Psoas muscle (tissue), 8 donors: ENCODE measurements around the gene SAPCD2. TPM values are rescaled to one million over a fixed set of nuclear protein-coding genes. Genes with fewer than 3 reads are reported as not detected.

ENCODE experiments used
- ATAC-seq, 4 donors: fragments of 200-7000 bp; cut with Tn5 transposase; one replicate each; pipeline ENCODE4 v1.9.1; 2020; ENCODE audit warnings: moderate library complexity in 3 of 4, mild to moderate bottlenecking in 2 of 4
- DNase-seq, 2 donors: peaks; one replicate each; pipeline ENCODE4 v3.0.0-alpha.2; 2020
- H3K27ac ChIP-seq: fragments of 200-600 bp; one replicate; pipeline ENCODE4 v1.8.0; 2022
- H3K27me3 ChIP-seq, 3 donors: fragments of 200-600 bp in 1 of 3; one replicate each; pipeline versions ENCODE4 v1.6.1 to v1.8.0; 2013 to 2022; ENCODE audit warnings: low read length in 2 of 3, mild to moderate bottlenecking in 2 of 3, moderate library complexity in 1 of 3; ENCODE audit not compliant: insufficient read depth in 3 of 3
- H3K36me3 ChIP-seq, 2 donors: fragments of 200-600 bp in 1 of 2; one replicate each; pipeline versions ENCODE4 v1.6.1 to v1.8.0; 2013 to 2022; ENCODE audit warnings: low read depth in 1 of 2, mild to moderate bottlenecking in 1 of 2, moderate library complexity in 1 of 2; ENCODE audit not compliant: insufficient read depth in 1 of 2
- H3K4me1 ChIP-seq: fragments of 200-600 bp; one replicate; pipeline ENCODE4 v1.8.0; 2022
- H3K4me3 ChIP-seq: fragments of 200-600 bp; one replicate; pipeline ENCODE4 v1.8.0; 2022; ENCODE audit warnings: mild to moderate bottlenecking
- H3K9me3 ChIP-seq: fragments of 200-600 bp; one replicate; pipeline ENCODE4 v1.8.0; 2022
- CTCF ChIP-seq: fragments of 200-600 bp; IDR thresholded peaks from one replicate; pipeline ENCODE4 v1.8.0; 2022; ENCODE audit warnings: antibody characterized with exemption
- WGBS, 3 donors: extraction: QIAGEN DNeasy Blood & Tissue Kit; methylation state at CpG; one replicate each; pipeline versions ENCODE4 v1.1.6 to v1.1.7; 2013; 5-methylcytosine and 5-hydroxymethylcytosine counted together
- intact Hi-C, 2 donors: fragments of 100-400 bp; cut with DNase I; formaldehyde crosslinking; loops; one replicate each; pipeline versions ENCODE4 v1.11.0 to v1.14.2; 2022
- polyA plus RNA-seq, 3 donors: library from polyadenylated mRNA; stranded (reverse); fragments of 200-250 nt; gene quantifications; one replicate each; pipeline ENCODE4 v1.2.3, GENCODE V29; 2013
- total RNA-seq, 4 donors: library from RNA; stranded (reverse); fragmentation: NEBNext Ultra II Directional in 2 of 4; extraction: Animal tissue kit (Norgen Biotek cat#: 25700) in 2 of 4; gene quantifications; one replicate each; pipeline versions ENCODE4 v1.2.1 to v1.2.4, GENCODE V29; 2021 to 2023
- donor health status: healthy with polysubstance abuse.
- donor health status: DM: no; HTN: no; CAD: no; lungs with moderate emphysema.
- donor health status: Bipolar disorder and iron deficiency.
- donor health status: healthy.
- donor health status: DM: yes; HTN: yes; CAD: no.
- donor health status: DM: no; HTN: no; CAD: no.
- donor health status: DM: no; HTN: no; CAD: no.
- donor health status: DM: yes; HTN: yes; CAD: no.

SAPCD2 gene
- total and polyA plus RNA-seq, 7 donors = 0.10 to 0.22 (median 0.15) TPM; not detected in 1

GRCh38 chr9:137049544-137050449 is 20.6 kb downstream of the SAPCD2 start:
- H3K4me3 ChIP-seq = no peak overlapping the region
- H3K27ac ChIP-seq = no peak overlapping the region
- H3K9me3 ChIP-seq = no peaks in the 10 kb centered on the region
- peaks cover 25% of the 10 kb centered on the region for H3K4me1 ChIP-seq
- DNase-seq (no peak), ATAC-seq (peak in 2 of 4 donors; percentile 36 to 42)
- no peaks in the 10 kb centered on the region for H3K36me3 ChIP-seq
- peak; percentile 32 for TF ChIP-seq CTCF
- 43 to 49% (median 46%) methylated on average over 38 of the region's 38 CpGs for WGBS, 3 donors
- peaks cover 0 to 78% (median 31%) of the 10 kb centered on the region in 3 donors for H3K27me3 ChIP-seq
- intact Hi-C loops = no loop called here

- no peak overlapping the region for H3K27ac ChIP-seq
- DNase-seq = no peak
- H3K9me3 ChIP-seq = no peaks in the 10 kb centered on the region
- TF ChIP-seq CTCF = no peak
- H3K27me3 ChIP-seq = peaks cover 0 to 78% (median 29%) of the 10 kb centered on the region in 3 donors
- no peaks in the 10 kb centered on the region for H3K36me3 ChIP-seq
- H3K4me1 ChIP-seq = peaks cover 27% of the 10 kb centered on the region
- peak overlapping the region; percentile 30 for H3K4me3 ChIP-seq
- intact Hi-C loops = no loop called here
- WGBS, 3 donors = 22 to 35% (median 23%) methylated on average over 39 to 72 of the region's 72 CpGs
- peak in 2 of 4 donors; percentile 45 to 48 for ATAC-seq
These were observed 21.5 kb downstream of the SAPCD2 start for GRCh38 chr9:137048655-137049543.

GRCh38 chr9:137046088-137046787 is 24.1 kb downstream of the SAPCD2 start, which contains the start of gene NPDC1:
Gene NPDC1 (minus strand): TSS chr9:137046177. CDS start chr9:137045989, 188 bp downstream.
- Histone ChIP-seq H3K4me1 (peaks cover 18% of the 10 kb centered on the region), H3K9me3 (no peaks in the 10 kb centered on the region), H3K36me3 (no peaks in the 10 kb centered on the region), H3K27me3 (peaks cover 0 to 60% (median 10%) of the 10 kb centered on the region in 3 donors), H3K4me3 (peak within 1 kb of the TSS; percentile 69), H3K27ac (peak within 1 kb of the TSS; percentile 50)
- peak; percentile 76 to 82 for DNase-seq
- 1 to 2% (median 1%) methylated on average over 46 to 57 of the region's 57 CpGs for WGBS, 3 donors
- peak; percentile 64 to 83 (median 70) for ATAC-seq
- intact Hi-C loops = loop anchor here in 1 of 2 donors (2.0 kb wide), 1 partner anchor 19 kb away; no protein-coding TSS in a partner anchor
- peak; percentile 73 for TF ChIP-seq CTCF
